A549 (cell line): ENCODE data around the gene MAT1A. TPM values are rescaled to one million over a fixed set of nuclear protein-coding genes. Genes with fewer than 3 reads are reported as not detected.

Experiments
- ATAC-seq, 2 experiments: fragments of 200-7000 bp in 1 of 2; fragments of >200 bp in 1 of 2; cut with Nextera tagmentation in 1 of 2; cut with Tn5 transposase in 1 of 2; 3 replicates each; pipeline versions ENCODE4 v1.8.0 to v1.9.1; 2018 to 2020; ENCODE audit warnings: mild to moderate bottlenecking in 1 of 2, moderate library complexity in 1 of 2
- CTCF ChIA-PET: fragments of 300-600 bp; sonication (Branson Sonifier 250); formaldehyde crosslinking; extraction: SDS; loops from one replicate; lab custom pipeline; 2021; ENCODE audit warnings: antibody characterized with exemption, inconsistent platforms; lab: Yijun Ruan, JAX
- POLR2A ChIA-PET: fragments of 350-600 bp; formaldehyde crosslinking; extraction: SDS; loops from one replicate; lab custom pipeline; 2021; ENCODE audit warnings: antibody characterized with exemption, inconsistent platforms; lab: Yijun Ruan, JAX
- DNase-seq, 2 experiments: peaks; one replicate each; pipeline versions ENCODE4 v3.0.0 to v3.0.0-alpha.2; 2011 to 2016; ENCODE audit warnings: low read depth in 1 of 2, low spot score in 1 of 2
- FAIRE-seq: peaks from 2 replicates; lab custom pipeline; 2011; peaks lifted over from hg19 to GRCh38; lab: Jason Lieb, UNC
- H3K27ac ChIP-seq, 2 experiments: fragments of >200 bp; sonication (Bioruptor Twin); formaldehyde crosslinking; 3 replicates each; pipeline ENCODE4 v1.5.1; 2016 to 2017
- H3K4me1 ChIP-seq: fragments of >200 bp; sonication (Bioruptor Twin); formaldehyde crosslinking; 3 replicates; pipeline ENCODE4 v1.6.1; 2016
- H3K4me2 ChIP-seq: fragments of >200 bp; sonication (Bioruptor Twin); formaldehyde crosslinking; 3 replicates; pipeline ENCODE4 v1.6.1; 2016
- H3K4me3 ChIP-seq: fragments of >200 bp; sonication (Bioruptor Twin); formaldehyde crosslinking; 3 replicates; pipeline ENCODE4 v1.5.1; 2016
- H3K9me3 ChIP-seq: fragments of >200 bp; sonication (Bioruptor Twin); formaldehyde crosslinking; 3 replicates; pipeline ENCODE4 v1.6.1; 2016
- CBX8 ChIP-seq: fragments of 200-600 bp; sonication (generic); IDR thresholded peaks from 2 replicates; pipeline ENCODE4 v1.6.1; 2016
- CHD2 ChIP-seq: fragments of 150-350 bp; IDR thresholded peaks from 2 replicates; pipeline ENCODE4 v1.6.1; 2014; ENCODE audit warnings: low read length; ENCODE audit not compliant: partially characterized antibody
- CTCF ChIP-seq: fragments of >200 bp; sonication (Bioruptor Twin); formaldehyde crosslinking; IDR thresholded peaks from 3 replicates; pipeline ENCODE4 v1.5.1; 2016
- EHF ChIP-seq: fragments of 250-450 bp; sonication (Bioruptor Pico); IDR thresholded peaks from 2 replicates; pipeline ENCODE4 v1.5.0; 2020; ENCODE audit warnings: mild to moderate bottlenecking
- EP300 ChIP-seq, 2 experiments: fragments of >200 bp; sonication (Bioruptor Twin); formaldehyde crosslinking; IDR thresholded peaks; 2 replicates in 1 of 2; 3 replicates in 1 of 2; pipeline ENCODE4 v1.6.1; 2016 to 2017
- FOSL2 ChIP-seq, 2 experiments: fragments of 450-650 bp in 1 of 2; fragments of >200 bp in 1 of 2; sonication (Bioruptor Twin) in 1 of 2; formaldehyde crosslinking; IDR thresholded peaks; 2 replicates each; pipeline versions ENCODE4 v1.5.0 to v1.6.1; 2016 to 2020; ENCODE audit warnings: mild to moderate bottlenecking in 1 of 2, moderate library complexity in 1 of 2
- GATA3 ChIP-seq: IDR thresholded peaks from 2 replicates; pipeline ENCODE4 v1.6.1; 2012; ENCODE audit warnings: borderline replicate concordance
- HDAC2 ChIP-seq: fragments of 200-600 bp; sonication (generic); IDR thresholded peaks from 2 replicates; pipeline ENCODE4 v1.6.1; 2016
- JUN ChIP-seq, 2 experiments: fragments of >200 bp; sonication (Bioruptor Twin); formaldehyde crosslinking; IDR thresholded peaks; 2 replicates in 1 of 2; 3 replicates in 1 of 2; pipeline ENCODE4 v1.6.1; 2016 to 2017
- JUNB ChIP-seq: fragments of >200 bp; sonication (Bioruptor Twin); formaldehyde crosslinking; IDR thresholded peaks from 2 replicates; pipeline ENCODE4 v1.6.1; 2016
- KDM1A ChIP-seq: fragments of 200-600 bp; sonication (generic); IDR thresholded peaks from 2 replicates; pipeline ENCODE4 v1.6.1; 2016; ENCODE audit warnings: low read depth, mild to moderate bottlenecking
- KDM5A ChIP-seq: fragments of 200-600 bp; sonication (generic); IDR thresholded peaks from 2 replicates; pipeline ENCODE4 v1.6.1; 2016; ENCODE audit warnings: antibody characterized with exemption, mild to moderate bottlenecking
- MAX ChIP-seq: IDR thresholded peaks from 2 replicates; pipeline ENCODE4 v1.6.1; 2012
- MYC ChIP-seq: IDR thresholded peaks from 2 replicates; pipeline ENCODE4 v1.6.1; 2012; ENCODE audit warnings: mild to moderate bottlenecking, inconsistent platforms, low read length, improper control_type of control experiment, borderline replicate concordance
- NFE2L2 ChIP-seq: fragments of 150-350 bp; conservative IDR thresholded peaks from 2 replicates; pipeline ENCODE4 v1.6.1; 2014; ENCODE audit warnings: low read length
- RAD21 ChIP-seq, 2 experiments: fragments of >200 bp in 1 of 2; sonication (Bioruptor Twin) in 1 of 2; formaldehyde crosslinking in 1 of 2; IDR thresholded peaks in 1 of 2; conservative IDR thresholded peaks in 1 of 2; 2 replicates in 1 of 2; 3 replicates in 1 of 2; pipeline ENCODE4 v1.6.1; 2012 to 2018; ENCODE audit warnings: inconsistent platforms in 1 of 2
- RARB ChIP-seq: fragments of 250-450 bp; sonication (Bioruptor Pico); IDR thresholded peaks from 2 replicates; pipeline ENCODE4 v1.8.0; 2021; ENCODE audit warnings: mild to moderate bottlenecking, moderate library complexity
- RCOR1 ChIP-seq: fragments of 150-350 bp; IDR thresholded peaks from 2 replicates; pipeline ENCODE4 v1.6.1; 2014; ENCODE audit warnings: antibody characterized with exemption, low read length, low read depth
- REST ChIP-seq: fragments of 200-600 bp; sonication (generic); IDR thresholded peaks from 2 replicates; pipeline ENCODE4 v1.6.1; 2016; ENCODE audit warnings: antibody characterized with exemption, mild to moderate bottlenecking, moderate library complexity
- SMC3 ChIP-seq: fragments of >200 bp; sonication (Bioruptor Twin); formaldehyde crosslinking; IDR thresholded peaks from 3 replicates; pipeline ENCODE4 v1.6.1; 2018; ENCODE audit warnings: inconsistent platforms
- TP53 ChIP-seq: fragments of 250-450 bp; sonication (Bioruptor Pico); IDR thresholded peaks from 2 replicates; pipeline ENCODE4 v1.5.0; 2021; ENCODE audit warnings: mild to moderate bottlenecking, moderate library complexity
- USF2 ChIP-seq: fragments of 450-650 bp; IDR thresholded peaks from 2 replicates; pipeline ENCODE4 v1.6.1; 2014; ENCODE audit warnings: antibody characterized with exemption
- ZFP36 ChIP-seq: fragments of 450-650 bp; IDR thresholded peaks from 2 replicates; pipeline ENCODE4 v1.6.1; 2014; ENCODE audit warnings: borderline replicate concordance; ENCODE audit not compliant: partially characterized antibody
- ZNF302 ChIP-seq: fragments of 250-450 bp; sonication (Bioruptor Pico); IDR thresholded peaks from 2 replicates; pipeline ENCODE4 v1.9.0; 2021; ENCODE audit warnings: inconsistent platforms, mild to moderate bottlenecking, moderate library complexity
- ZSCAN20 ChIP-seq: fragments of 250-450 bp; sonication (Bioruptor Pico); IDR thresholded peaks from 2 replicates; pipeline ENCODE4 v1.8.0; 2022; ENCODE audit warnings: mild to moderate bottlenecking, moderate library complexity
- WGBS: methylation state at CpG from one replicate; pipeline ENCODE4 v1.1.6; 2017; ENCODE audit errors: missing lambda C conversion rate; 5-methylcytosine and 5-hydroxymethylcytosine counted together
- polyA plus RNA-seq, 4 experiments: library from polyadenylated mRNA; depleted of rRNA in 3 of 4; stranded (reverse); fragments of >200 nt; fragmentation: RNase III in 1 of 4; extraction: RNeasy Plus Mini Kit Qiagen cat#74134 plus additional on column Dnase treatment in 1 of 4; gene quantifications; 2 replicates in 3 of 4; 3 replicates in 1 of 4; pipeline ENCODE4 v1.2.3, GENCODE V29; 2011 to 2017
- TF ChIP-seq, protein P1 (sequence below): fragments of 150-350 bp; IDR thresholded peaks from 2 replicates; pipeline ENCODE4 v1.6.1; 2014; ENCODE audit warnings: low read depth, mild to moderate bottlenecking, low read length

The MAT1A gene
- polyA plus RNA-seq, 2 of the 4 experiments (the other 2 are of a cell fraction) = 0.03 to 0.13 TPM

GRCh38 chr10:80260295-80261243 is 28.9 kb downstream of the MAT1A start:
- H3K4me3 ChIP-seq = no peak overlapping the region
- peak; percentile 24 to 43 for DNase-seq
- TF ChIP-seq ZNF302 (CRISPR knock-in tag) (no peak), CBX8 (no peak), HDAC2 (no peak), GATA3 (no peak), MYC (no peak), JUN (IDR thresholded peaks at IDR 0.05) (no peak), RARB (CRISPR knock-in tag) (no peak), ZFP36 (no peak), KDM1A (no peak), RAD21 (conservative IDR thresholded peaks at IDR 0.05 in 1 of 2, IDR thresholded peaks at IDR 0.05 in 1 of 2) (peak; percentile 64 to 74), SMC3 (peak; percentile 46; the same call in 2 of the 3 replicates), KDM5A (no peak), CTCF (peak; percentile 81), MAX (no peak)
- TF ChIP-seq, all 56 proteins: peak for 3
- peaks cover 3% of the 10 kb centered on the region; the same call in 1 of the 3 replicates for H3K9me3 ChIP-seq
- ChIA-PET POLR2A (no interaction called here), CTCF (interaction anchor here (0.6 to 2.0 kb wide), 28 partner anchors 8 to 754 kb away, joined by 3 to 12 read pairs (median 3); partner anchors contain the start of gene PLAC9)
- H3K4me2 ChIP-seq = no peak overlapping the region
- no peak overlapping the region for H3K27ac ChIP-seq
- H3K4me1 ChIP-seq = no peaks in the 10 kb centered on the region
- WGBS = 40% methylated on average over 17 of the region's 19 CpGs
- peak; percentile 53 to 75; a peak in 3 of 6 replicates for ATAC-seq
- no peak for FAIRE-seq

DNA sequence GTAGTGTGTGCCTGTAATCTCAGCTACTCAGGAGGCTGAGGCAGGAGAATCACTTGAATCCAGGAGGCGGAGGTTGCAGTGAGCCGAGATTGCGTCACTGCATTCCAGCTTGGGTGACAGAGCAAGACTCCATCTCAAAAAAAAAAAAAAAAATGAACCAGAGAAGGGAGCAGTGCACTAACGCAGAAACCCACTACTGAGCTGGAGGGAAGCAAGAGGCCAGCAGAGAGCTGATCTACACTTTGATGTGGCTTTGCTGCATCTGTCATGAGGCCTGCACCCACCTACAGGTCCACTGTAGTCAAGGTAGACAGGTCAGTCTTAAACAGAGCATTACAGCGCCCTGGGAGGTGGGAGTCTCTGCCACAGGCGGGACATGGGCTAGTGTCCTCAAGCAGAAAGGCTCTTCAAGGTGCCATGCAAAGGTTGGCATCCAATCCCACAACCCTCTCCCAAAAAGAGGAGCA is 30.0 kb downstream of the MAT1A start:
- ChIA-PET POLR2A (no interaction called here), CTCF (interaction anchor here (0.6 to 1.9 kb wide), 5 partner anchors 113 to 208 kb away, joined by 3 to 6 read pairs (median 4); no protein-coding TSS in a partner anchor)
- no peak overlapping the region for H3K4me2 ChIP-seq
- no peak overlapping the region for H3K4me3 ChIP-seq
- FAIRE-seq (no peak), ATAC-seq (peak in 1 of 2 experiments; percentile 5; a peak in 1 of 6 replicates), DNase-seq (no peak)
- 88% methylated on average over 6 of the region's 6 CpGs for WGBS
- H3K4me1 ChIP-seq = no peaks in the 10 kb centered on the region
- no peak overlapping the region for H3K27ac ChIP-seq
- H3K9me3 ChIP-seq = peaks cover 3% of the 10 kb centered on the region; the same call in 1 of the 3 replicates
- TF ChIP-seq HDAC2 (no peak), EHF (CRISPR knock-in tag) (no peak), ZSCAN20 (CRISPR knock-in tag) (no peak), TP53 (CRISPR knock-in tag) (no peak), CHD2 (no peak), NFE2L2 (no peak), REST (no peak), CTCF (no peak), JUNB (no peak), USF2 (no peak), FOSL2 (IDR thresholded peaks at IDR 0.05) (no peak), FOSL2 (CRISPR knock-in tag; IDR thresholded peaks at IDR 0.05) (no peak), EP300 (IDR thresholded peaks at IDR 0.05) (no peak), RCOR1 (no peak)
- TF ChIP-seq, protein P1, sequence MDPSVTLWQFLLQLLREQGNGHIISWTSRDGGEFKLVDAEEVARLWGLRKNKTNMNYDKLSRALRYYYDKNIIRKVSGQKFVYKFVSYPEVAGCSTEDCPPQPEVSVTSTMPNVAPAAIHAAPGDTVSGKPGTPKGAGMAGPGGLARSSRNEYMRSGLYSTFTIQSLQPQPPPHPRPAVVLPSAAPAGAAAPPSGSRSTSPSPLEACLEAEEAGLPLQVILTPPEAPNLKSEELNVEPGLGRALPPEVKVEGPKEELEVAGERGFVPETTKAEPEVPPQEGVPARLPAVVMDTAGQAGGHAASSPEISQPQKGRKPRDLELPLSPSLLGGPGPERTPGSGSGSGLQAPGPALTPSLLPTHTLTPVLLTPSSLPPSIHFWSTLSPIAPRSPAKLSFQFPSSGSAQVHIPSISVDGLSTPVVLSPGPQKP = no peak
